A172 (cell line): ENCODE measurements around the gene KLHL40. TPM values are rescaled to one million over a fixed set of nuclear protein-coding genes. Genes with fewer than 3 reads are reported as not detected.

Experiments
- DNase-seq: peaks from one replicate; pipeline ENCODE4 v3.0.0-alpha.2; 2015; ENCODE audit warnings: low spot score
- total RNA-seq: library from RNA; depleted of rRNA; stranded (reverse); fragments of >200 nt; shearing (Covaris generic); gene quantifications from 2 replicates; pipeline ENCODE4 v1.2.3, GENCODE V29; 2014

The KLHL40 gene
- total RNA-seq, 1 experiment from 2014 or later, result not detected

DNA sequence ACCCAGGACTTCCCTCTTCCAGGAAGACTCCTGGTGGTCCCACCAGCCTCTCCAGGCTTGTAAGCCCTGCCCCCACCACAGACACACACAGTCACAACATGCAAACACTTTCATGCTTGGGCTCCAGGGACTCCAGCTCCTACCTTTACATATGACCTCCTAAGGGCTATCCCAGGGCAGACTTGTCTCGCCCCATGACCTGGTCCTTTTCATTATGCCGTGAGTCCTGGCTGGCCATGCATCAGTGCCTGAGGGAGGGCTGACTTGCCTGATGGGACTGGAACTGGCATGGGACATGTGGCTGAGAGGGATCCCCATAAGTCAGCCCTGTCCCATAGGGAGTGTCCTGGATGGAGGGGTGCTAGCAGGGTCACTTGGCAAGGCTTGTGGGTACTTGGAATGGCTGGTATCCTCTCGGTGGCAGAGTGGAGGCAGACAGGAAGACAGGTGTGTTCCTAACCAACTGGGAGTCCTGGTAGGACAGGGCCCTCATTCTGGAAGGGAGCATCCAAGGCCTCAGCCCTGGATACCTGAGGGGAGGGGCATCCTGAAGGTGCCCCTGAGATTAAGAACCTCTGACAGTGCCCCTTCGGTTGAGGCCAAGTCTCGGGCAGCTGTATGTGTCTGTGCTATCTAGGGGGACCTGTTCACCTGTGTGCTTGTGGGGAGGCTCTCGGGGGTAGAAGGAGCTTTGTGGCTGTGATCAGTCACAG is 17.8 kb downstream of the KLHL40 start:
- DNase-seq, result no peak

DNA sequence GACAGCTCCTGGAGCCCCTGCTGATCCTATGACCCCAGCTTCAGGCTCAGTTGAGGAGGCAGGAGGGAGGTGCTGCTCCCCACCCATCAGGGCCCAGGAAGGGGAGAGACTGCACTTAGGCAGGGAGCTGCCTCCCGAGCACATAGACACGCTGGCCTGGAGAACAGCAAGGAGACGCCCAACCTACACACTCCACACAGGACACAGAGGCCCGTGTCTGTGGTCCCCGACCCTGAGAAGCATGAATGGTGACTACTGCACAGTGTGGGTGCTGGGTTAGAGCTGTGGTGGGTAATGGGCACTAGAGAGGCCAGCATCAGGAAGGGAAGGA is 18.3 kb downstream of the KLHL40 start:
- no peak for DNase-seq

DNA sequence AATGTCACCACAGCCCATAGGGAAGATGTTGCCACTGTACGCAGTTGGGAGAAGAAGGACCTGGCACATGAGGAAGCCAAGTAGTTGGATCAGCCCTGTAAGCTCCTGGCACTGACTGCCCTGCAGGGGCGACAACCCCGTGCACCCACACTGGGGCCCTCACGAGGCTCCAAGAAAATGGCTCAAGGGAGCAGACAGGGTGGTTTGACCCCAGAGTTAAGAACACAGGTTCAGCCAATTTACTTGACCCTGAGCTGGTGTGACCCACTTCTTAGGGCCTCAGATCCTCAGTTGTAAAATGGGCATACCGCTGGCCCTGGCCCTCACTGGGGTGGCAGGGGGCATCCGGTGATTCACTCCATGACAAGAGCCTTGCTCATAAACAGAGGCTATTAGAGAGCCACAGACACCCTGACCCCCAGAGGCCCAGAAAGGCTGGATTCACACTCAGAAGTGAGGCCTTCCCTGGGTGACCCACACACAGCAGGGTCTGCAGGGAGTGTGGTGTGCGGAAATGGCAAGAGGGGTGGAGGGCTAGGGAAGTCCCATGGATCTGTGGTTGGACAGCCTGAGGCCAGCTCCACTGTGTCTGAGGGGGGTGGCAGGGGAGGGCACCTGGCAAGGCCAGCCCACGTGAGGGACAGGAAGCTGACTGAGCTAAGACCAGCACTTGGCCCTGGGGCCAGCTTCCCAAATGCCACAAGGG is 19.0 kb downstream of the KLHL40 start:
- DNase-seq, result peak; percentile 35

DNA sequence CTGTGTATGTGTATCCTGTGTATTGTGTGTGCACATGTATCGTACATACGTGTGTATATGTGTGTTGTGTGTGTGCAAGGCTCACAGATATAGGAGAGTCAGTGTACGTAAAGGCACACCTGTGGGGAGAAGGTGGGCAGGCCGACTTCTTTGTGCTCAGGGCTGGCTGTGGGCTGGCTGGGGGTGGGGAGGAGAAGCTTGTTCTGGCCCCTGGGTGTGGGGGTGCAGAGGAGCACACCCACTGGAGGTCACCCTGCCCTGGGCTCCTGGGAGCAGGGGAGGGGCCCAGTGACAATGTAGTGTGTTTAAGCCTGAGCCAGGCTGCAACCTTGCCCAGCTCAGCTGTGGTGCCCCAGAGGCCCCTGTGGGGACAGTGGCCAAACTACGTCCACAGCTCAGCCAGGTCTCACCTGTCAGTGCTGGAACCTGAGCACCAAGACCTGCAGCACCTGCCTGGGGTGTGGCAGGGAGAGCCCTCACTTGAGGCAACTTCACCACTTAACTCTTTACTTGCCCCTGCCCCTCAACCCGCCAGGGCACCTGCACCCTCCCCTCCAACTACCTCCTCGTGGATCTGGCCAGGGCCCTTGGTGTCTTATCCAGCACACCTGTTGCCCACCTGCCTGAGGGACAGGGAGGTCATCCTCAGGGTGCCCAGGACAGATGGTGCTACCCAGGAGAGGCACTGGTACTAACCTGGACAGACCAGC is 19.9 kb downstream of the KLHL40 start:
- DNase-seq, result no peak

DNA sequence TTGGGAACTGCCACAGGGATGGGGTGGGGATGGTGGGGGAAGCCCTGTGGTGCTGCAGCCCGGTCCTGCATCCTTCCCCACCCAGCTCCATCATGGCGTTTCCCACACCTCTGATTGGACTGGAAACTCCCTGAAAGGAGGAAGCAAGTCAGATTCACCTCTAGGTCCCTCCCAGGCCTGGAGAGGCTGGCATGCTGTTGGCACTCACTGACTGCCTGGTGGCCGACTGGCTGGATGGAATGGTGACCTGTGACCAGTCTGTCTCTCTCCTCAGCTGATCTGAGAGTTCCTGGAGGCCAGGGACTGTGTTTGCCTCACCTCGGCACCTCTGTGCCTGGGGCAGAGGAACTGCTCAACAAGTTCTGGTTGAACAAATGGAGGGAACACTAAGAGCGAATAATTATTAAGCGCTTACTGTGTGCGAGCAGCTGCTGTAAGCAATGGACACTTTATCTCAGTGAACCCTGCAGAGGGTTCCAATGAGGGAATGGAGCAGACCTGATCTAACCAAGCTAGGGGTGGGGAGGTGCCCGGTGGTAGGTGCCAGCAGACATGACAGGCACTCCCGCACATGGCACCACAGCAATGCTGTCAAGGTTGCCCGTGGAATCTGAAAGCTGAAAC is 20.7 kb downstream of the KLHL40 start:
- DNase-seq, result no peak

DNA sequence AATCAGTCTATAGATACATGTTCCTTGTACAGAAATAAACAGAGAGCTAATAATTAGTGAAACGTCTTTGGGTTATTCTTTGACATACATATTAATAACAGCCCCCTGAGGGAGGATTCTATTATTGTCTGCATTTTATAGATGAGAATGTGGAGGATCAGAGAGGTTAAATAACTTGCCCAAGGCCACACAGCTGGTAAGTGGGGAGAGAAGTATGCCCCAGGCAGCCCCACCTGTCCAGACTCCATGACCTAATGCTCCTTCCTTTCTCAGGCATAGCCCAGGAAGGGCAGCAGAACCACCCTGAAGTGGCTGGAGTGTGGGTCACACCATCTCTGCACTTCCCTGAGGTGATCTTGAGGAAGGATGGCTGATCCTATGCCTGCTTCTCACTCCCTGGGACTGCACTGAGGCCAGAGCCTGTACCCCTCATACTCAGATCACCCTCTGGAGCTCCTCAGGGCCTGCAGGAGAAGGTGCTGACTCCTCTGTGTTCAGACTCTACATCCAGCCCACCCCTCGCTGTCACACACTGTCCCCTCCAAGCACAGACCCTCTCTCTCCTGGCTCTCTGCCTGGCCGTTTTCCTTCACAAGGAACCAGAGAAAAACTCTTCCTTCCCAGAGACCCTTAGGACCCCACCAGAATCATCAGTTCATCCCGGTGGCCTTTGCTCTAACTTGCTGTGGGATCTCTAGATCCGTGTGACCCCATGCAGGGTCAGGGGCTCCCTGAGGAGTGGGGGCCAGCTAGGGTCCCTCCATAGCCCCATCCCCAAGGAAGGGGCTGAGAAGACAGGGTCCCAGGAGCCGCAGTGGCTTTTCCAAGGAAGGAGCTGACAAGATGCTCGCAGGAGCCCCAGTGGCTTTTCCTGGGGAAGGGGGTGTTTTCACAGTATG is 21.6 kb downstream of the KLHL40 start:
- DNase-seq, result no peak

DNA sequence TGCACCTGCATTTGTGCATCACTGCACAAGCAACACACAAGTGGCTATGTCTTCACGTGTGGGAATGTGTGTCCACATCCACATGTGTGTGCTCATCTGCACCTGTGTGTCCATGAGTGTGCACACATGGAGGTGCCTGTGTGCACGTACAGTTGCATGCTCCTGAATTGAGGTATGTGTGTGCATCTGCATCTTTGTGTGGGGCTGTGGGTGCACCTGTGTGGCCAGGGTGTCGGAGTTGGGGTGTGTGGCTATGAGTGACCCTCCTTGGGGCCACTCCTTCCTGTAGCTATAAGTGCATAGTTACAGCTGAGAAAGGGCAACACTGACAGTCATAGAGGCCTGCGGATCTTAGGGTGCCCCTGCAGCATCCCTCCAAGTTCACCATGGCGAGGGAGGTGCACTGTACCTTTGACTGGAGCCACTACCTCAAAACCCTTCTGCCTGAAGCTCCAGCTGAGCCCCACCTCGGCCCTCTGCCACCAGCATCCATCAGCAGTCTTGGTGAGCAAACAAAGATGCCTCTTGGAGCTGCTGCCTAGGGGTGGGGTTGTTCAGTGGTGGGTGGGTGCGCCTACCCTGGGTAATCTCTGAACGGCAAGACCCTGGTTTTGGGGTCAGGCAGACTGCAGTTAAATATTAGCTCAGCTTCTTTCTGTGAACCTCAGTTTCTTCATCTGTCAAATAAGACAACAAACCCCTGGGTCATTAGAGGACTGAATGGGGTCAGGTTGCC is 22.5 kb downstream of the KLHL40 start:
- no peak for DNase-seq

DNA sequence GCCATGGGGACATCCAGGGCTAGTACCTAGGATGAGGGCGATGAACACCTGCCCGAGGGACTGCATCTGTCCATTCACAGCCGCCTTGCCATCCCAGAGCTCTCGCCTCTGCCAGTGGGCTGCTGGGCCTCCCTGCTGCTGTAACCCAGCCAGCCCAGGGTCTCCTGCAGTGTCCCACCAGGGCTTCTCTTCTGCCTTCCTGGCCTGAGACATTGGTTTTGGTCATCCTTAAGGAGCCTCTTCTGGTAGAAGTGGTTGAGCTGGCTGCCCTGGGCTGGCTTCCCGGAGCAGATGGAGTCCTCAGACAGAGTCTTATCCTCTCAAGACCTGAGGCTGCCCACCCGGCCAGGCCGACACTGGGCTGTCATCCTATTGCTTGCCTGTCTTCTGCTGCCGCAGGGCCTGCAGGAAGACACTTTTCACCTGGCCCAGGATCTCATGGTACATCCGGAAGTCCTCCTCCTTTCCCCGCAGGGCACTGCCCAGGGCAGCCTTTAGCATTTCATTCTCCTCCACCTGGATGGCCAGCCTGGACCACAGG is 23.3 kb downstream of the KLHL40 start:
- no peak for DNase-seq

DNA sequence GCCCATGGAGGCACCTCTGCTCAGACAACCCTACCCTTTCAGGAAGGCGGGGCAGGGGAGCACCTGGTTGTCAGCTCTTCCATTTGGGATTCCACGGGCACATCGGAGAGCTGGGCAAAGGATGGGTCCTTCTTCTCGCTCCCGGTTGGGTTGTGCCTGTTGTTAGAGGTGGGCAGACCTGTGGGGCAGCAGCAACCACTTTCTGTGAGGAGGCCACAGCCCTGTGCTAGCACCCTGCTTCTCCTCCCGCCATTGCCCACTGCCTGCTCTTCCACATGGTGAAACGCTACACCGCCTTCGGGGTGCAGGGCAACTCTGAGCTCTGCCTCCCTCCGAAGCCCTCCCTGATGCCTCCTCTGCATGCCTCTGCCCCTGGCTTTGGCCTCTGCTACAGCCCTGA is 24.3 kb downstream of the KLHL40 start:
- no peak for DNase-seq

DNA sequence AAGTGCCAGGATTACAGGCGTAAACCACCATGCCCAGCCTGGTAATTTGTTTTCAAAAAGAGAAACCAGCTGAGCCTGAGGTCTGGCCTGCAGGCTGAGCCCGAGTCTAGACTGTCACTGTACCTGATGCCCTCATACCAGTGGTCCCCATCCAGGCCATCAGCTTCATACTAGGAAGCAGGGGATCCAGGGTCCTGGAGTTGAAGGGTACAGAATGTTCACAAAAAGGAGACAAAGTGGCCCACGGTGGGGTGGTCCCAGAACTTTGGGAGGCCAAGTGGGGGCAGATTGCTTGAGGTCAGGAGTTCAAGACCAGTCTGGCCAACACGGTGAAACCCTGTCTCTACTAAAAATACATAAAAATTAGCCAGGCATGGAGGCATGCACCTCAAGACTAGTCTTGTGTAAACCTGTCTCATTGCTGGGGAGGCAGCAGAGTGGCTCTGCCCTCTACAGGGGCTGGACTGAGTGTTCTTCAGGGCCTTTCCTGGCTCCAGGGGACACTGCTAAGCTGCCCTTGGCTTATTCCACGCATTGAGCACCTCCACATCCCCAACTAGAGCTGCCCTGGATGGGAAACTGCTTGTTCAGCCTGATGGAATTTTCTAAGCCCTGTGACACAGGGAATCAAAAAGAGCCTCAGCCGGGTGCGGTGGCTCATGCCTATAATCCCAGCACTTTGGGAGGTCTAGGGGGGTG is 25.1 kb downstream of the KLHL40 start:
- no peak for DNase-seq

DNA sequence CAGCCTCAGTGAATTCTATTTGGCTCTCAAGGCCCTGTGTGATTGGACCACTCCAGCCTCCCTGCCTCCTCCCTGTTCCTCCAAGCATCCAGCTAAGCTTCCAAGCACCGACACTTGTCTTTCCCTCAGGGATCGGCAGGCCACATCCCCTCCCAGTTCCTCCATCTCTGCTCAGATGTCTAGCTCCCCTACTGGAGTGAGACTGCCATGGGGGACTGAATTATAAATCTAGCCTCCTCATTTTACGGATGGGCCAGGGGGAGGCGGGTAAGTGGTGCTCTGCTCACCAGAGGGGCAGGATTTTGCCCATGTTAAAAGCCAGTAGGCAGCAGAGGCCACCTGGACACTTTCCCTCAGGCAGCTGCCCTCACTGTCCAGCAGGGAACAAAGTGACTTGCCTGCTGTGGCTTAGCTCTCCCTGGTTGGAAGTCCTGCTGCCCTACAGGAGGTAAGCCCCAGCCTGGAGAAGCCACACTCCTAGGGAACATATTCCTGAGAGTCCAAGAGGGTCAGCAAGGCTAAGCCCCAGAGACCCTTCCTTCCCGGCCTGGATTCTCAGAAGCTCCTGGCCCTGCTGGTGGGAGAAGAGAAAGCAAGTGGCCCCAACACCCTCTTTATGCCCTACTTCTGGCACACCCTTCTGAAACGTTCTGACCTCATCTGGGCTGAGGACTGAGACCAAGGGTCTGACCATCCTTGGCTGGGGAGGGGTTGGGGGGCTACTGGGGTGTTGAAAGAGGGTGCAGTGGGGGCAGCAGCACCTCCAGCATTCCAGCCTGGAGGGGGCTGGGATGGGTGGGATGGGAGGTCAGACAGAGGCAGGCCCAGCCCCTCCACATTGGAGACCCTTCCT is 26.4 kb downstream of the KLHL40 start:
- no peak for DNase-seq

DNA sequence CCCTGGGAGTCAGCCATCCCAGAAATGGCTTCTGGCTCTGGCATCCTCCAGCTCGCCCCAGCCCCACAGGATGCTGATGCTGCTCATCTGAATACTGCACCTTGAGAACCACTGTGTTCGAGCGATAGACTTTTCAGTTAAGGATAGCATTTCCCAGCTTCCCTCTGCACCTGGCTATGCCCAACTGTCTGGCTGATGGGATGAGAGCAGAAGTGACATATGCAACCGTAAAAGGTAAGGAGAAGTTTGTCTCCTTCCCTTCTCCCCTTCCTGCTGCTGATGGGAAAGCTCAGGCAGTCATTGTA is 27.0 kb downstream of the KLHL40 start:
- no peak for DNase-seq

DNA sequence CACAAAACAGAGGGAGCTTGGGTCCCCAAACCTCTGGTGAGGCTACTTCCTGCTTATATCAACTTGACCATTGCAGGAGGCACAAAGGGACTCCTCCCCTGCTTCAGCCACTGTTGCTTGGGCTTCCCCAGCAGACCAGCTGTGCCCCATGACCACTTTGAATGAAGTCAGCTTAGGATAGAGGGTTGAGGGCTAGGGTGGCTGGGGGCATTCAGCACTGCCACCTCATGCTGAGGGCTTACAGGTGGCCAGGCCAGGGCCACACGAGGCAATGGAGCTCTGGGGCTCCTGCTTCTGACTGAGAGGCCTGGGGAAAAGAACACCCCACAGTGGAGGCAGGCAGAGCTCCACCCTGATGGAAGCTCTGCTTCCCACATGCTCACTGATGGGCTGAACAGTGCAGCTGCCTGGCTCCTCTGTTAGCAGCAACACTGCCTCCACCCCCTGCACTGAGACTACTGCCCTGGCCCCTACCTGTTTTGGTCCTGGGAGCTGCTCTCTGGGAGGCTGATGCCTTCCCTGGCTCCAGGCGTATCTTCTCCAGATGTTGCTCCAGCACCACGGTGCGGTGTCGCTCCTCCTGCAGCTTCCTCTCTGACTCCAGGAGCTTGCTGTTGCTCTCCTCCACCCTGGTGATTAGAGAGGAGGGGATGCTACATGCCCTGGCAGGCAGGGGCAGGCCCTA is 27.5 kb downstream of the KLHL40 start:
- no peak for DNase-seq

DNA sequence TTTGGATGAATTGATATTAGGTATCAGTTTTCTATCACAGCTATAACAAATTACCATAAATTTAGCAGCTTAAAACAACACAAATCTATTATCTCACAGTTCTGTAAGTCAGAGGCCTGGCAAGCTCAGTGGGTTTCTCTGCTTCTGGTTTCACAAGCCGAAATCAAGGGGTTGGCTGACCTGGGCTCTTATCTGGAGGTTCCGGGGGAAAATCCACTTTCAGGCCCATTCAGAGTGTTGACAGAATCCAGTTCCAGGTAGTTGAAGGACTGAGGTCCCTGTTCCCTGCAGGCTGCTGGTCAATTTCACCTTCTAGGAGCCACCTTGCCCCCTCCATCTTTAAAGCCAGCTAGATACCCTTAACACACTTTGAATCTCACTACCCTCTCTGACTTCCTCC is 28.4 kb downstream of the KLHL40 start:
- no peak for DNase-seq

DNA sequence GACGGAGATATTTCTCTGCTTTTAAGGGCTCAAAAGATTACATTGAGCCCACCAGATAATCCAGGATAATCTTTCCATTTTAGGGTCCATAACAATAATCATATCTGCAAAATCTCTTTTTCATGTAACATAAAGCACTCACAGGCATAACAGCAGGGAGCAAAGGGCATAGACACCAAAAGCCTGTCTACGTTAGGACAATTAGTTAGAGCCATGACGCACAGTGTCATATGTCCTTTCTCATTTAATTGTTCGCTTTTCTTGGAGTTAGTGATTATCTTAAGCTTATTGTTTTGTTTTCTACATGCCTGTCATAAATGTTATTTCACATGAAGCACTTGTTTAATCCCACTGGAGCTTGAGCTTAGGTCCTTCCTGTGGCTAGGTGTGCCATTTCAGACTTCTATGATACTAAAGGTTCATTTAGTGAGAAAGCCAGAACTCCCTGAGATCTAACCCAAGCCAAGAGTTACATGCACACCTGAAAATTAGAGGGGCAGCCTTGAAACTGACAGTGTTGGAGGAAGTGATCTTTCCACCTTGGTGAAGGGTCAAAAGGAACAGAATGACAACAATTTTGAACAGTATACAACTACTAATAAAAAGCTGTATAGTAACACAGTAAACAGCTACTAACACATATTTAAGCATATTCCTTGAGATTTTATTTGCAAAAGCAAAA is 29.0 kb downstream of the KLHL40 start:
- DNase-seq, result no peak

DNA sequence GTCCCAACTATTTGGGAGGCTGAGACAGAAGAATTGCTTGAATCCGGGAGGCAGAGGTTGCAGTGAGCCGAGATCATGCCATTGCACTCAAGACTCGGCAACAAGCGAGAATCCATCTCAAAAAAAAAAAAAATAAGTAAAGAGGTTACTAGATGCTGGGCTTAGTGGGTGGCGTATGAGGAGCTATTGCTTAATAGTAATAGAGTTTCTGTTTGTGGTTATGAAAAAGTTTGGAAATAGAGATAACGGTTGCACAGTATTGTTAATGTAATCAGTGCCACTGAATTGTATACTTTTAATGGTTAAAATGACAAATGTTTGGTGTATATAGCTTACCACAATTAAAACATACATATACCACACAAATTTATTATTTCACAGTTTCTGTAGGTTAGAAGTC is 32.0 kb downstream of the KLHL40 start:
- no peak for DNase-seq

DNA sequence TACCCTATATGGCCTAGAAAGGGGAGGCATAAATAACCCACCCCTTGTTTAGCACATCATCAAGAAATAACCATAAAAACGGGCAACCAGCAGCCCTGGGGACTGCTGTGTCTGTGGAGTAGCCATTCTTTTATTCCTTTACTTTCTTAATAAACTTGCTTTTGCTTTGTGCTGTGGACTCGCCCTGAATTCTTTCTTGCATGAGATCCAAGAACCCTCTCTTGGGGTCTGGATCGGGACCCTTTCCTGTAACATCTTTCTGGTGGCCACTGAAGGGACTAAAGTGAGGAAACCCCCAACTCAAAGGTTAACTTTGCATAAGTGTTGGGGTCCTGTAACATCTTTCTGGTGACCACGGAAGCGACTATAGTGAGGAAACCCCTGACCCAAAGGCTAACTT is 33.0 kb downstream of the KLHL40 start:
- DNase-seq, result no peak

DNA sequence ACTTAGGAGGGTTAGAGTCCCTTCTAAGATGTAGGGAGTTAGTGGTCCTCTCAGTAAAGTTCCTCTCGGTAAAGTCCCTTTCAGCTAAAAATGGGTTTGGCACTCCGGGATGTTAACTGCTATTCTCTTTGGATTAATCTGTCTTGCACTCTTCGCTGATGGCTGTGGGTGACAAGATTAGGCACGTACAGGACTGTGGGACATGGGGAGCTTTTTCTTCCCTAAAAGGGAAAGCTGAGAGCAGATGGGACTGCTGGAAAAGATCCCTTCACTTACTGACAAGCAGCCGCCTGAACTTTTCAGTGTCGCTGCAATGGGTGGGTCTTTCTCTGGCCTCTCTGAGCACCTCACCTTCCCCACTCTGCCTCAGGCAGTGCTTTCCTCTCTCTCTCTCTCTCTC is 33.7 kb downstream of the KLHL40 start:
- no peak for DNase-seq
